Endothelial cell of umbilical vein (primary cell): Measurements from ENCODE around the gene CNOT10.

ENCODE experiments used
- EZH2 ChIP-seq: IDR thresholded peaks from 2 replicates; pipeline ENCODE4 v1.6.1; 2012; ENCODE audit warnings: borderline replicate concordance, low read depth, mild to moderate bottlenecking, moderate library complexity, low read length, inconsistent platforms; ENCODE audit not compliant: severe bottlenecking
- POLR2A ChIP-seq: IDR thresholded peaks from 2 replicates; pipeline ENCODE4 v1.6.1; 2012; ENCODE audit warnings: low read depth, mild to moderate bottlenecking, control low read depth, low read length
- POLR2AphosphoS5 ChIP-seq: IDR thresholded peaks from 2 replicates; pipeline ENCODE4 v1.6.1; 2012; ENCODE audit warnings: low read depth, mild to moderate bottlenecking, control low read depth, low read length, moderate library complexity; ENCODE audit not compliant: insufficient read depth
- TF ChIP-seq, protein P1 (sequence below), 2 donors: IDR thresholded peaks; 1 replicate in 1 of 2; 2 replicates in 1 of 2; pipeline ENCODE4 v1.5.1; 2011; ENCODE audit warnings: low read length in 2 of 2, mild to moderate bottlenecking in 2 of 2, moderate library complexity in 2 of 2, control low read depth in 1 of 2, inconsistent platforms in 1 of 2, low read depth in 1 of 2; ENCODE audit not compliant: insufficient read depth in 1 of 2; ENCODE audit errors: extremely low read depth in 1 of 2

DNA sequence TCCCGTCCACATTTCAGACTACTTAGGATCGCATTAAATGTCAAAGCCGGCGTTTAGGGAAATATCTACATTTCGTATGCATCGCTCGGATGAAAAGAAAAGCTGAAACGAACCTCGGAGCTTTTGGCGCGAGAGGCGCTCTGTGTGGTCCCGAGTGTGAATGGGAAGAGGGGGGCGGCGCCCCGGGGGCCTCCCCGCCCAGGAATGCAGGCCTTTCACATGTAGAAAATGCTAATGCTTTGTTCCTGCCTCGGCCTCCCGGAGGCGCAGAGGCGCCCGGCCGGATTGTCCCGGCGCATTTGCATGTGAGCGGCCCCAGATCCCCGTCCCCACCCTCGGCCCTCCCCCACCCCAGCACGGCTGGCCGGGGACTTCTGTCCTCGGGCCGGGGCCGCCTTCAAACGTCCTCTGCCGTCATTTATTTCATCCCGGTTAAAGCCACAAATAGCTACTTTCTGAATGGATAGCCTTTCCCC, 95.8 kb downstream of the CNOT10 start:
- TF ChIP-seq, protein P1, sequence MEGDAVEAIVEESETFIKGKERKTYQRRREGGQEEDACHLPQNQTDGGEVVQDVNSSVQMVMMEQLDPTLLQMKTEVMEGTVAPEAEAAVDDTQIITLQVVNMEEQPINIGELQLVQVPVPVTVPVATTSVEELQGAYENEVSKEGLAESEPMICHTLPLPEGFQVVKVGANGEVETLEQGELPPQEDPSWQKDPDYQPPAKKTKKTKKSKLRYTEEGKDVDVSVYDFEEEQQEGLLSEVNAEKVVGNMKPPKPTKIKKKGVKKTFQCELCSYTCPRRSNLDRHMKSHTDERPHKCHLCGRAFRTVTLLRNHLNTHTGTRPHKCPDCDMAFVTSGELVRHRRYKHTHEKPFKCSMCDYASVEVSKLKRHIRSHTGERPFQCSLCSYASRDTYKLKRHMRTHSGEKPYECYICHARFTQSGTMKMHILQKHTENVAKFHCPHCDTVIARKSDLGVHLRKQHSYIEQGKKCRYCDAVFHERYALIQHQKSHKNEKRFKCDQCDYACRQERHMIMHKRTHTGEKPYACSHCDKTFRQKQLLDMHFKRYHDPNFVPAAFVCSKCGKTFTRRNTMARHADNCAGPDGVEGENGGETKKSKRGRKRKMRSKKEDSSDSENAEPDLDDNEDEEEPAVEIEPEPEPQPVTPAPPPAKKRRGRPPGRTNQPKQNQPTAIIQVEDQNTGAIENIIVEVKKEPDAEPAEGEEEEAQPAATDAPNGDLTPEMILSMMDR (IDR thresholded peaks at IDR 0.05; ENCODE audit: extremely low read depth in 1 of 2, insufficient read depth in 1 of 2, low read depth in 1 of 2, low read length in 2 of 2) = peak in 1 of 2 donors; percentile 32
- no peak for TF ChIP-seq POLR2A
- TF ChIP-seq POLR2AphosphoS5 = no peak
- no peak for TF ChIP-seq EZH2
